Skin epidermis (tissue), 12 donors: Measurements from ENCODE around the gene STRBP.

Experiments used
- H3K27ac ChIP-seq, 21 experiments: fragments of 200-600 bp; sonication (generic) in 11 of 21; one replicate each; pipeline ENCODE4 v1.5.0; 2020; ENCODE audit warnings: mild to moderate bottlenecking in 3 of 21, inconsistent platforms in 2 of 21, moderate library complexity in 2 of 21
- H3K4me3 ChIP-seq, 7 experiments: fragments of 200-600 bp; sonication (generic) in 2 of 7; one replicate each; pipeline ENCODE4 v1.5.0; 2020; ENCODE audit warnings: inconsistent platforms in 2 of 7, mild to moderate bottlenecking in 2 of 7, moderate library complexity in 1 of 7

The STRBP gene

DNA sequence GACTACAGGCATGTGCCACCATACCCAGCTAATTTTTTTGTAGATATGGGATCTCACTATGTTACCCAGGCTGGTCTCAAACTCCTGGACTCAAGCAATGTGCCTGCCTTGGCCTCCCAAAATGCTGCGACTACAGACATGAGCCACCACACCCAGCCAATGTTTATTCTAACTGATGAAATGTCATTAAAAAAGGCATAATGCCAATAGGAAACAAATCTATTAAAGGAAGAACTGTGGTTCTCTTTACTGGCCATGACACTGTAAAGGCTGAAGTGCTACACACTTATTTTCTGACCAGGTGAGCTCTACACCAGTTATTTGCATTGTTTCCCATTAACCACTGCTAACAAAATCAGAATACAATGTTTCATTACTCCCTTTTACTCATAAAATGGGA lies 106.0 kb downstream of the STRBP start:
- Histone ChIP-seq H3K4me3 (no peak overlapping the region), H3K27ac (no peak overlapping the region)

DNA sequence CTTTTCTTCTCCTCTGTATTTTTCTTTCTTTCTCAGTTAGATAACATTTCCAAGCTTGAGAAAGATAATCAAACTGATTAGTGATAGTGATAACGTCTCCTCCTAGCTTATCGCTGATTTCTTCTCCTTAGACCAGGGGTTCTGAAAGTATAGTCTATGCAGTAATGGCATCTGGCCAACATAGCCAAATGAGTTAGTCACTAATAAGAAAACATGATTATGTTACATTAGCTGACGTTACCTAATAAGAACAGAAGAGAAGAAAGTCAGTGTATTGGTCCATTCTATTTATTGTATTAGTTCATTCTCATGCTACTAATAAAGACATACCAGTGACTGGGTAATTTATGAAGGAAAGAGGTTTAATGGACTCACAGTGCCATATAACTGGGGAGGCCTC lies 111.2 kb downstream of the STRBP start:
- H3K4me3 ChIP-seq: no peak overlapping the region
- no peak overlapping the region for H3K27ac ChIP-seq

DNA sequence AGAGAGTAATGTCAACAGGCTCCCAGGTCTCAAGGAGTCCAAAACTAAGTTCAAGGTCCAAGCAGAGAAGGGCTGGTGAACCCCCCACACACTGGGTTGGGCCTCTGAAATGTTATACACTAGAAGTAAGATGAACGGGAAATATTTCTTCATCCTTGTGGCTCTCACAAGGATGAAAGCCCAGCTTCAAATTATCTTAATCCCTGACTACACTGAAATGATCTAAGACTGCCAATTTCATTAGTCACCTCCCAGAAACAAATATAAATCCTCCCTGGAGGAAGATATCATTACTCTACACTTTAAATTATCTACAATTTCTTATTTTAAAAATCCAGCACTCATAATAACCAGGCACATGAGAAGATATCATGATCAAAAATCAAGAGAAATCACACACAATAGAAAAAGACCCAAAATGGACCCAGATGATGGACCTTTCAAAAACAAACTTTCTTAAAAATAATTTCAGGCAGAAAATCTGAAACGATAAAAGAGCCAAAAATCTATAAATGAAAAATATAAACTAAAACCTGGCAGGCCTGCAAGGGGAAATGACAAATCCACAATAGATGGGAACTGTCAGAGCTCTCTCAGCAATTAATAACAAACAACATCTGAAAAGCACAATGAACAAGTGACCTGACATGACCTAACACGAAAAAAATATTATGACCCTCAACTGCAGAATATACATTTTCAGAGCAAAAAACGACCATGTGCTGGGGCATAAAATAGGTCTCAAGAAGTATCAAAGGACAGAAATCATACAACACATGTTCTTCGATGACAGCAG lies 117.5 kb downstream of the STRBP start:
- no peak overlapping the region for H3K27ac ChIP-seq
- H3K4me3 ChIP-seq: no peak overlapping the region

- Histone ChIP-seq H3K4me3 (no peak overlapping the region), H3K27ac (no peak overlapping the region)
These were observed 119.3 kb downstream of the STRBP start for GRCh38 chr9:123149067-123149466.

- Histone ChIP-seq H3K27ac (no peak overlapping the region), H3K4me3 (no peak overlapping the region)
These were observed 130.2 kb downstream of the STRBP start for GRCh38 chr9:123138163-123138562.

- Histone ChIP-seq H3K4me3 (no peak overlapping the region), H3K27ac (no peak overlapping the region)
These were observed 133.0 kb downstream of the STRBP start for GRCh38 chr9:123135430-123135829.

DNA sequence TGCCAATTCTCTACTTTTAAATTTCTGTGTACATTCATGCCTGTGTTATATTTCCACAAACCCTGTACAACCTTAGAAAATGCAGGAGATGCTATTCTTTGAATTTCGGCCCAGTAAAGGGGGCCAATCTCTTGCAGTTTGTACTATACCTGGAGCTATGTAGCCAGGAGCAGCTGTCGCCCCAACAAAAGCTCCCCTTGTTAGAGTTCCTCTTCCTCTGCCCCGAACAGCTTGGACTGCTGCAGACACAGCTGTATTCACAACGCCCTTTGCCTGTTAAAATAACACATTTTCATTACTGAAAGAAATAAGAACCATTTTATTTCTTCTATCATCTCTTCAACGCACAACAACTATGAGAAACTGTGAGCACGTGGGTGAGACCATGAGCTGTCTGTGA lies 135.7 kb downstream of the STRBP start:
- no peak overlapping the region for H3K27ac ChIP-seq
- H3K4me3 ChIP-seq: no peak overlapping the region

- Histone ChIP-seq H3K4me3 (no peak overlapping the region), H3K27ac (no peak overlapping the region)
These were observed 136.4 kb downstream of the STRBP start for GRCh38 chr9:123131993-123132392.

DNA sequence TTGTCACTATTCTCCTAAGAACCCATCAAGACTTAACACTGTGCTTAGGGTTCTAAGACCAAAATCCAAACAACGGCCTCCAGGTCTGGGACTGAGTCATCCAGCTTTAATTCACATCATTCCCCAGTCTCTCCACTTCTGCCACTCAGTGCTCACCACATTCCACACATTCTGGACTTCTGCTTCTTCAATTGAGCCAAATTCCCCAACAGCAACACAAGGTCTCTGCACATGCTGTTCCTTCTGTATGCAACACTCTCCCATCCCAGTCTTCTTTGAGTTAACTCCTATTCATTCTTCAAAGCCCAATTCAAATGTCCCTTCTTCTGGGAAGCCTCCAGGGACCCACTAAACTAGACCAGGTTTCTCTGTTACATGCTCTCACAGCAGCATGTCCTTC lies 137.1 kb downstream of the STRBP start:
- no peak overlapping the region for H3K4me3 ChIP-seq
- no peak overlapping the region for H3K27ac ChIP-seq

DNA sequence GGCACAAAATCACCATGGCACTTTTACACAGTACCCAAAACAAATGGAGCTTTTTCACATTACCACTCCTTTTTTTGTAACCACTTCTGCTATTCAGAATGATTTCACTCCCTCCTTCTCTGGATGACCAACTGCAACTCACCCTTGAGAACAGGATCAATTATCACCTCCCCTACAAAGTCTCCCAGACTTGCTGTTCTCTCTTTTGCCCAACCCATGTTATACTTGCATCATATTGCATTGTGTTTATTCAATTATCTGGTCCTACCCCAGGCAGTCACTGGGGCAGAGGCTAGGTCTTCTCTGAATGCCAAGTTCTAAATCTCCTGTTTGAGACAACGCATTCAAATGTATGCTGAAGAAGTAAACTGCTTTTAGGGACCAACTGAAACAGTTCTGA lies 139.0 kb downstream of the STRBP start:
- H3K4me3 ChIP-seq: no peak overlapping the region
- H3K27ac ChIP-seq: no peak overlapping the region

DNA sequence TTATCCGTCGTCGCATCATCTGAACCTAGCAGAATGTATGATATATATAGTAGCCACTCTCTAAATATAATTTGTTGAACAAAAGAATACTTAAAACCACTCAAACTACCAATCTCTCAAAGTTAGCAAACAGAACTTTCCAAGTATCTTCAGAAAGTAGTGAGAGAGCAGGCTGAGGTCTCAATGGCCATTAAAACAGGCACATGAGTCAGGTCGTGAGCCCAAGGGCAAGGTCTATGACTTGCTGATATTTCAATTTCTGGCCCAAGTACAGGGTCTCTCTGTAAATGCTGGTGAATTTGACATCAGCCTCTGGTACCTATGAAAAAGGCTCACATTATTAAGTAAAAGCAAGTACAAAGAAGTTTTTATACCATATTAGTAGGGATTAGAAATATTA lies 139.8 kb downstream of the STRBP start:
- Histone ChIP-seq H3K27ac (no peak overlapping the region), H3K4me3 (no peak overlapping the region)

GRCh38 chr9:123127512-123128075 lies 140.8 kb downstream of the STRBP start:
- Histone ChIP-seq H3K27ac (no peak overlapping the region), H3K4me3 (no peak overlapping the region)

GRCh38 chr9:123121457-123121856 lies 146.9 kb downstream of the STRBP start:
- Histone ChIP-seq H3K27ac (no peak overlapping the region), H3K4me3 (no peak overlapping the region)

- Histone ChIP-seq H3K27ac (no peak overlapping the region), H3K4me3 (no peak overlapping the region)
These were observed 147.4 kb downstream of the STRBP start for GRCh38 chr9:123120953-123121352.

DNA sequence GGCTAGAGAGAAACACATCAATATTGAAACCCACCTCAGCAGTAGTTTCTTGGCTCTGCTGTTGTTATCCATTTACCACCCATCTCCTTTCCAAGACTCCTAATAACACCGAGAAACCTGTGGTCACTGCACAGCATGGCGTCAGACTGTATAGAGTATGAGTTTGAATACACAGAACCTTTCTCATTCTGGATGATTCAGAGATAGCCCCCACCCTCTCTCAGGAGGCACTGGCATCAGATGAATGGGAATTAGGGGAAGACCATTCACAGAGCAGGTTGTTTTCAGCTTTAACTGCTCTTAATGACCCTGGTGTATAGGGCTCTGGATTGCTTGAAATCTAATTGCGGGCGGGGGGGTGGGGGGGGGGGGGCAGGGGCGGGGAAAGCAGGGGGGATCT lies 148.3 kb downstream of the STRBP start:
- H3K4me3 ChIP-seq: no peak overlapping the region
- no peak overlapping the region for H3K27ac ChIP-seq

GRCh38 chr9:123119566-123119965 lies 148.8 kb downstream of the STRBP start:
- no peak overlapping the region for H3K27ac ChIP-seq
- H3K4me3 ChIP-seq: no peak overlapping the region

- no peak overlapping the region for H3K4me3 ChIP-seq
- no peak overlapping the region for H3K27ac ChIP-seq
These were observed 152.3 kb downstream of the STRBP start for GRCh38 chr9:123116036-123116435.

DNA sequence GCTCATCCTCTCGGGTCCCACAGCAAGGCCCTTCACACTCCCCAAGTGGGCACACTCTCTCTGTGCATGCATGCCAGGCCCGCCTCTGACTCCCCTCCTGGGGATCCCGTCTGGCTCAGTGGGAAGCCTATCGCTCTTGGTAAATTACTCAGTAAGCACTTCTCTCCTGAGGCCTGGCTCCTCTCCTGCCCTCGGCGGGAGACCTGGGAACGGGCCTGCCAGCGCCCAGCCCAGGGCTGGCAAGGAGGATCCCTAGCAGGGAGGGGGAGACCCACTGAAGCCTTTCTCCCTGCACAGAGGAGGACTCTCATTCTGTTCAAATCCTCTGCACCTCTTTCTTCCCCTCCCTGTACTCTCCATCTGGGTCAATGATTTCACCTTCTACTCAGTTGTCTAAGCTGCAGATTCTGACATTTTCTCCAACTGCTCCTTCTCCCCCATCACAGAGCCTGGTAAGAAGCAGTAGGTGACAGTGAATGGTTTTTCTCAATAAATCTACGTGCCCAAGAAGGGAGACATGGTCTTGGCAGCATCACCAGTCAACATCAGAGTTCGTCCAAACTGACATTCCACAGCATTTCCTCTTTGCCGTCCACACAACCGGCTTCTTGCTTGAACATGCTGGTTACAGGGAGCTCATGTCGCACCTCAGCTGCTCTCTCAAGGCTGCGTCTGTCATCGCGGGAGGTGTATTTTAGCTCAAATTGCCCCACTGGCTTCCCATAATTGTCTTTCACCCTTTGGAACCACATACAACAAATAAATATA lies 153.1 kb downstream of the STRBP start:
- Histone ChIP-seq H3K27ac (no peak overlapping the region), H3K4me3 (no peak overlapping the region)

GRCh38 chr9:123113185-123113584 lies 155.2 kb downstream of the STRBP start:
- H3K27ac ChIP-seq: no peak overlapping the region

DNA sequence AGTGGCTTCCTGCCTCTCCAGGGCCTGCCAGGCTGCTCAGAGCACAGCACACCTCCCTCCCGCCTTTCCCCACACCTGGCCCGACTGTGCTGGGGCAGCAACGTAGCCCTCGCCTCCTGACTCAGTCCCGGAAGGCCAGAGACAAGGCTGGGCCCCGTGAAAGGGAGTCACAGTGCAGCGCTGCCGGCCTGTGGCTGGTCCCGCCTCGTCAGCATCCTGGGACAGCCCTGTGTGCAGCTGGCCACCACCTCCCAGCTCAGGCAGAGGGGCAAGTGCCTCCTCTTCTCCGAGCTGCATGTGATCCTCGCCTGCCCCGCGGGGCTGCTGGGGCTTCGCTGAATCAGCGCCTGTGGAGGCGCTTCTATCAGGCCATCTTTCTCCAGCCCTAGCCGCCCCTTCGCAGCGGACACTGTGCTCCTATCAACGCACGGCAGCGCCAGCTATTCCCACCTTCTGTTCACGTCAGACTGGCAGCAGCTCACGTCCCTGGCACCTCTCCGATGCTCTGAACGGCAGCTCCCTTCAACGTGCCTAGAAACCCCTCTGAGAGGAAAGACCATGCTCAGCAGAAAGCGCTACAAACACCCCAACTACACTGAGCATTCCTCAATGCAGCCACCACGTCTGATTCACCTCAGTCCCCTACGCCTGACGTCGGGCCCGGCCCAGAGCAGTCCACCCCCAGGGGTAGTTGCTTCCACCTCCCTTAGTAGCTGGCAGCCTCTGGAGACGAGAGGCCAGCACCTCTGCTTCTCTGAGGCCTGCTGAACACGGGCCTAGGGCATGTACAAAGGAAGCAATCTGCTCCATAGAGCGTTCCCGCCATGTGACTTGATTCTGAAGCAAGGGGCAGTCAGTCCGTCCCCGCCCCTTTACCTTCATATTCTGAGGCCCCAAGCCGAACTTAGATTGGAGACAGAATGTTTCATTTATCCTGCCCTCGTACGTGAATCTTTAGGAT lies 156.1 kb downstream of the STRBP start:
- H3K27ac ChIP-seq: peak overlapping the region in 3 of 21 experiments; percentile 20 to 44 (median 30)
- H3K4me3 ChIP-seq: no peak overlapping the region

More at GRCh38 chr9:123113185-123113584, 155.2 kb downstream of the STRBP start:
- H3K4me3 ChIP-seq: no peak overlapping the region
